HCT116 (cell line): ENCODE results near the gene ALDH3B1. TPM values are rescaled to one million over a fixed set of nuclear protein-coding genes. Genes with fewer than 3 reads are reported as not detected.
A peak's percentile ranks its signal among the peaks of the same experiment; 100 is the strongest.

Experiments
- ATAC-seq: fragments of 200-7000 bp; cut with Tn5 transposase; 2 replicates; pipeline ENCODE4 v1.9.1; 2020; ENCODE audit warnings: mild to moderate bottlenecking, moderate library complexity
- BruUV-seq: library from RNA; stranded (reverse); fragments of 400-500 nt; replicated peaks from 2 replicates; lab custom pipeline; 2021; lab: Mats Ljungman, UMichigan
- CTCF ChIA-PET: fragments of 300-600 bp; sonication (Branson Sonifier 250); formaldehyde crosslinking; loops from one replicate; lab custom pipeline; 2021; ENCODE audit warnings: antibody characterized with exemption; lab: Charles Lee
- POLR2A ChIA-PET: fragments of 300-600, 350-600 bp; sonication (Branson Sonifier 250); formaldehyde crosslinking; loops from one replicate; lab custom pipeline; 2021; ENCODE audit warnings: antibody characterized with exemption; lab: Charles Lee
- RAD21 ChIA-PET, 2 experiments: fragments of 300-600 bp; sonication (Branson Sonifier 250); formaldehyde crosslinking; loops; one replicate each; lab custom pipeline; 2023; ENCODE audit warnings: low total read pairs in 2 of 2; ENCODE audit not compliant: uncharacterized antibody in 2 of 2, unreplicated experiment in 2 of 2, low non-redundant PET in 1 of 2; lab: Charles Lee
- DNase-seq: peaks from one replicate; pipeline ENCODE4 v3.0.0-alpha.2; 2010; ENCODE audit warnings: low read depth, low spot score
- H2AFZ ChIP-seq: fragments of 200-600 bp; shearing (Covaris generic), sonication (generic); 2 replicates; pipeline ENCODE4 v1.6.1; 2017; ENCODE audit warnings: low read depth, mixed run types, mixed read lengths, antibody characterized with exemption, low read length; ENCODE audit not compliant: poor library complexity, severe bottlenecking
- H3K27ac ChIP-seq: 2 replicates; pipeline ENCODE4 v1.5.1; 2012; ENCODE audit warnings: low read depth, low read length
- H3K27me3 ChIP-seq: fragments of 200-600 bp; sonication (generic); 2 replicates; pipeline ENCODE4 v1.6.1; 2016; ENCODE audit warnings: mixed run types, low read length, mixed read lengths; ENCODE audit not compliant: insufficient read depth
- H3K36me3 ChIP-seq, 2 experiments: fragments of 200-500 bp in 1 of 2; fragments of 200-600 bp in 1 of 2; sonication (Bioruptor generic) in 1 of 2; sonication (generic) in 1 of 2; 2 replicates each; pipeline versions ENCODE4 v1.5.1 to v1.6.1; 2014 to 2016; ENCODE audit warnings: low read length in 2 of 2, inconsistent platforms in 1 of 2, mixed read lengths in 1 of 2, mixed run types in 1 of 2; ENCODE audit not compliant: insufficient read depth in 2 of 2, control insufficient read depth in 1 of 2
- H3K4me1 ChIP-seq, 2 experiments: fragments of 200-600 bp in 1 of 2; sonication (generic) in 1 of 2; 2 replicates each; pipeline versions ENCODE4 v1.5.1 to v1.6.1; 2012 to 2017; ENCODE audit warnings: low read length in 2 of 2, inconsistent platforms in 1 of 2, mild to moderate bottlenecking in 1 of 2, mixed read lengths in 1 of 2, mixed run types in 1 of 2, moderate library complexity in 1 of 2; ENCODE audit not compliant: insufficient read depth in 2 of 2, control insufficient read depth in 1 of 2
- H3K4me2 ChIP-seq: fragments of 200-600 bp; sonication (generic); 2 replicates; pipeline ENCODE4 v1.6.1; 2017; ENCODE audit warnings: mixed run types, low read length, mixed read lengths
- H3K4me3 ChIP-seq, 2 experiments: fragments of 200-600 bp in 1 of 2; sonication (generic) in 1 of 2; replicated peaks in 1 of 2; 2 replicates each; pipeline ENCODE4 v1.5.1; 2011 to 2016; ENCODE audit warnings: low read length in 2 of 2, control low read depth in 1 of 2, low read depth in 1 of 2, mild to moderate bottlenecking in 1 of 2, mixed read lengths in 1 of 2, mixed run types in 1 of 2
- H3K79me2 ChIP-seq: fragments of 200-600 bp; sonication (generic); 2 replicates; pipeline ENCODE4 v1.6.1; 2017; ENCODE audit warnings: mild to moderate bottlenecking, mixed run types, low read length, moderate library complexity, mixed read lengths; ENCODE audit not compliant: insufficient read depth
- H3K9ac ChIP-seq: fragments of 200-600 bp; sonication (generic); 2 replicates; pipeline ENCODE4 v1.6.1; 2016; ENCODE audit warnings: low read length, mixed read lengths
- H3K9me2 ChIP-seq: fragments of 200-600 bp; sonication (generic), shearing (Covaris generic); 2 replicates; pipeline ENCODE4 v1.6.1; 2017; ENCODE audit warnings: mixed run types, mild to moderate bottlenecking, moderate library complexity; ENCODE audit not compliant: insufficient read depth
- H3K9me3 ChIP-seq, 2 experiments: fragments of 200-500 bp in 1 of 2; fragments of 200-600 bp in 1 of 2; sonication (Bioruptor generic) in 1 of 2; sonication (generic) in 1 of 2; 2 replicates each; pipeline ENCODE4 v1.6.1; 2014 to 2017; ENCODE audit warnings: low read length in 2 of 2, mixed read lengths in 2 of 2, inconsistent platforms in 1 of 2, low read depth in 1 of 2, mild to moderate bottlenecking in 1 of 2, mixed run types in 1 of 2, moderate library complexity in 1 of 2; ENCODE audit not compliant: control insufficient read depth in 1 of 2, insufficient read depth in 1 of 2
- H4K20me1 ChIP-seq: fragments of 200-600 bp; sonication (generic), shearing (Covaris generic); 2 replicates; pipeline ENCODE4 v1.6.1; 2017; ENCODE audit warnings: mixed run types, mild to moderate bottlenecking, moderate library complexity; ENCODE audit not compliant: insufficient read depth
- ATF3 ChIP-seq: IDR thresholded peaks from 2 replicates; pipeline ENCODE4 v1.6.1; 2012
- EGR1 ChIP-seq: IDR thresholded peaks from 2 replicates; pipeline ENCODE4 v1.6.1; 2012; ENCODE audit warnings: low read depth
- EZH2 ChIP-seq: fragments of 200-600 bp; sonication (generic); IDR thresholded peaks from 2 replicates; pipeline ENCODE4 v1.6.1; 2017; ENCODE audit warnings: antibody characterized with exemption, mixed run types
- EZH2phosphoT487 ChIP-seq: fragments of 200-600 bp; IDR thresholded peaks from 2 replicates; pipeline ENCODE4 v1.6.1; 2018; ENCODE audit warnings: antibody characterized with exemption, borderline replicate concordance
- POLR2A ChIP-seq: IDR thresholded peaks from 2 replicates; pipeline ENCODE4 v1.7.0; 2011; ENCODE audit warnings: borderline replicate concordance; ENCODE audit not compliant: insufficient read depth, insufficient read length; ENCODE audit errors: extremely low read depth
- POLR2AphosphoS5 ChIP-seq: IDR thresholded peaks from 2 replicates; pipeline ENCODE4 v1.6.1; 2011; ENCODE audit warnings: mild to moderate bottlenecking, low read depth, low read length, moderate library complexity
- RAD21 ChIP-seq: IDR thresholded peaks from 2 replicates; pipeline ENCODE4 v1.6.1; 2012; ENCODE audit warnings: low read depth, mild to moderate bottlenecking
- SIN3A ChIP-seq: IDR thresholded peaks from 2 replicates; pipeline ENCODE4 v1.6.1; 2012; ENCODE audit warnings: low read depth
- SP1 ChIP-seq: IDR thresholded peaks from 2 replicates; pipeline ENCODE4 v1.6.1; 2012; ENCODE audit warnings: low read depth
- ZFX ChIP-seq: fragments of 450-650 bp; IDR thresholded peaks from 2 replicates; pipeline ENCODE4 v1.6.1; 2017
- ZNF274 ChIP-seq: fragments of 200-500 bp; sonication (Bioruptor generic); IDR thresholded peaks from 2 replicates; pipeline ENCODE4 v1.6.1; 2014; ENCODE audit warnings: mild to moderate bottlenecking, low read depth, low read length, inconsistent platforms
- intact Hi-C: fragments of 100-400 bp; cut with micrococcal nuclease; formaldehyde crosslinking; loops from 2 replicates; pipeline ENCODE4 v1.10.0; 2022
- total RNA-seq: library from RNA; stranded (reverse); gene quantifications from one replicate; pipeline ENCODE4 v1.2.1, GENCODE V29; 2021; ENCODE audit not compliant: unreplicated experiment

The ALDH3B1 gene
- total RNA-seq, 1 experiment from 2014 or later, result 25.5 TPM

GRCh38 chr11:68002938-68003845, 6.9 kb upstream of the ALDH3B1 start:
- peak; percentile 57 for ATAC-seq
- intact Hi-C loops, result no loop called here
- Histone ChIP-seq H3K4me3 (peak overlapping the region; percentile 58 to 78), H2AFZ (no peak overlapping the region), H3K9me2 (no peaks in the 10 kb centered on the region), H3K27ac (peak overlapping the region; percentile 77), H3K4me2 (peak overlapping the region; percentile 98), H4K20me1 (no peaks in the 10 kb centered on the region), H3K27me3 (no peaks in the 10 kb centered on the region), H3K9me3 (no peaks in the 10 kb centered on the region), H3K79me2 (0 out of 2 replicates have a peak, but pooled peaks cover 4% of the 10 kb centered on the region), H3K36me3 (no peaks in the 10 kb centered on the region), H3K9ac (peak overlapping the region; percentile 78), H3K4me1 (peaks cover 18 to 31% of the 10 kb centered on the region in 2 experiments)
- no peak for DNase-seq
- CTCF ChIA-PET, result interaction anchor here (1.2 kb wide), 1 partner anchor 48 kb away, joined by 3 read pairs; no protein-coding TSS in a partner anchor
- TF ChIP-seq EGR1 (no peak), EZH2 (no peak), POLR2AphosphoS5 (no peak), SIN3A (no peak), SP1 (no peak), EZH2phosphoT487 (no peak), POLR2A (no peak), ATF3 (no peak), ZNF274 (no peak), ZFX (no peak), RAD21 (no peak)
- no TSS peak for BruUV-seq
- POLR2A ChIA-PET, result no interaction called here
- RAD21 ChIA-PET, result no interaction called here
